Anterior cingulate cortex (tissue), 58 donors: ENCODE results near the gene AKAP13.

Source experiments
- DNase-seq, 58 donors: peaks; one replicate each; lab custom pipeline; 2025; lab: John Stamatoyannopoulos, UW

Gene AKAP13

GRCh38 chr15:85606738-85607137, 226.3 kb downstream of the AKAP13 start:
- no peak for DNase-seq

DNA sequence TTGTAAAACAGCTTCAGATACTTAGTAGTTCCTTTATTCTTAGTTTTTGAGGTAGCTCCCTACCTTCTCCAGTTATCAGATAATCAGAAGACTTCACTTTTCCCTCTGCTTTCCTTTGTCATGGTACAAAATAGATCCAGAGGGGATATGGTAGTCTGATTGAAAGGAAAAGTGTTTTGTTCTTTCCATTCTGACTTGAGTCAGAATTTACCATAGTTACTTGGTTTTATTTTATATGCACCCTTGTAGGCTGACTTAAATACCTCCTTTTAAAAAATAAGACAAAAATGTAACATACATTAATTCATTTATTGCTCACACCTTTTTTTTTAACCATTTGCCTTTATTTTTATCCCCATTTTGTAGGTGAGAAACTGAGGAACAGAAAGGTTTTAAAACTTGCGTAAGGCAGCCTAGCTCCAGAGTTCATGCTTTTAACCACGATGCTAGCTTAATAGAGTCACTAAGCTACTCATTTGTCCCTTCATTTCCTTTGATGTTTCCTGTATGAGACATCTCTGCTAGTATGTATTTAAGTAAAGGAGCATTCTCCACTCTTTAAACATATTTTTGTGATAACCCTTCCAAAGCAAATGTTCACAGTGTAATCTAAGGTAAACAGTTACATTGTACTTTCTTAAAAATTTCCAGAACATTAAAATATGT, 226.9 kb downstream of the AKAP13 start:
- DNase-seq = no peak

DNA sequence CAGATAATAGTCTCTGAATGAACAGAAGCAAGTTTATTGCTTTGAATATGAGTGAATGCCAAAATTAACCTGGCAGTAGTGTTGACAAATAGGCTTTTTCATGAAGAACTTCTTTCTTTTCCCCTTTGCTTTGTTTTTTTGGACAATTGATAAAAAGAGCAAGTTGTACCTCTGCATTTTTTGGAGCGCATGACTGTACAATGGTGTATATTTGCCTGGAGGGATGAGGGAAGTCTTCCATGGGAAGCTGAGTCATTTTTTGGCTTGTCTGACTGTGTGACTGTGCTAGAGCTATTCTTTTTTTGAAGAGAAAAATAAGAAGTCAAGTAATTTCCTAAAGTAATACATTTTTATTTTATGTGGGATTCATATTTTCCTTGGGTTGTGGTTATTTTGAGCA, 227.4 kb downstream of the AKAP13 start:
- DNase-seq = peak in 2 of 58 donors; percentile 24 to 55

DNA sequence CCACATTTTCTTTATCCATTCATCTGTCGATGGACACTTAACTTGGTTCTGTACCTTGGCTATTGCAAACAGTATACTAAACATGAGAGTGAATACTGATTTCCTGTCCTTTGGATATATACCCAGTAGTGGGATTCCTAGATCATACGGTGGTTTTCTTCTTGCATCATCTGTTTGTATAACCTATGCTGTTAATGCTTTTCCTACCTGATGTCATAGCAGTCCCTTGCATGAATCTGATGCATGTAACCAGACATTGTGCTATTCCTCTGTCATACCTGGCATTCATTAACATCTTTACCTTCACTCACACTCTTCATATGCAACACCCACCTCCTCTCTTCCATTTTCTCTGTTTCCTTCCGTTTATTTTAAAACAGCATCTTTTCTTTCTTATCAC, 229.1 kb downstream of the AKAP13 start:
- no peak for DNase-seq

- DNase-seq = peak in 1 of 58 donors; percentile 6
Measured at GRCh38 chr15:85611361-85611760, 231.0 kb downstream of the AKAP13 start.

GRCh38 chr15:85614059-85614458, 233.7 kb downstream of the AKAP13 start:
- DNase-seq = no peak

- DNase-seq = no peak
Measured at GRCh38 chr15:85615930-85616329, 235.5 kb downstream of the AKAP13 start.

DNA sequence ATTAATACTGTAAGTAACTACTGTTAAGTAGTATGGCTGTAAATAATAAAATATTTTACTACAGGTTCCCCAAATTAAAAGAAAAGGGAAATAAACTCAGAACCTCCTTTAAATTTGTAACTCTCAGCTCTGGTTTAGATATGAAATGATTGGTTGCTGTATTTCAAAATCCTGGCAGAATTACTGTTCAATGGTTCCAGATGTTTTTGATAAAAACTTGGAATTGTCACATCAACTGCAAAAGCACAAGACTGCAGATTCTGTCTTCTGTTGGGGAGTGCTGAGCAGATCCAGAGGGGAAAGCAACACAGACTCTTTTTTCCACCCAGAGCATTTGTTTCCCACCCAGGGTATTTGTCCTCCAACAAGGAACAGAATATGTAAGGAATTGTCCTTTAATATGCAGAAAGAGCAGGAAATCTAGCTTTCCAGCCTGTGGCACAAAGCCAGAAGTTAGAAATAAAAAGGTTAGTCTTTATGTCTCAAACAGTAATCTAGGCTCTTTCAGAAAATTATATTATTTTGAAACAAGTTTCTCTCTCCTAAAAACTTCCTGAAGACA, 236.2 kb downstream of the AKAP13 start:
- no peak for DNase-seq

- DNase-seq = no peak
Measured at GRCh38 chr15:85618228-85618505, 237.8 kb downstream of the AKAP13 start.

GRCh38 chr15:85618956-85619491, 238.6 kb downstream of the AKAP13 start:
- DNase-seq = peak in 42 of 58 donors; percentile 8 to 75 (median 27)

DNA sequence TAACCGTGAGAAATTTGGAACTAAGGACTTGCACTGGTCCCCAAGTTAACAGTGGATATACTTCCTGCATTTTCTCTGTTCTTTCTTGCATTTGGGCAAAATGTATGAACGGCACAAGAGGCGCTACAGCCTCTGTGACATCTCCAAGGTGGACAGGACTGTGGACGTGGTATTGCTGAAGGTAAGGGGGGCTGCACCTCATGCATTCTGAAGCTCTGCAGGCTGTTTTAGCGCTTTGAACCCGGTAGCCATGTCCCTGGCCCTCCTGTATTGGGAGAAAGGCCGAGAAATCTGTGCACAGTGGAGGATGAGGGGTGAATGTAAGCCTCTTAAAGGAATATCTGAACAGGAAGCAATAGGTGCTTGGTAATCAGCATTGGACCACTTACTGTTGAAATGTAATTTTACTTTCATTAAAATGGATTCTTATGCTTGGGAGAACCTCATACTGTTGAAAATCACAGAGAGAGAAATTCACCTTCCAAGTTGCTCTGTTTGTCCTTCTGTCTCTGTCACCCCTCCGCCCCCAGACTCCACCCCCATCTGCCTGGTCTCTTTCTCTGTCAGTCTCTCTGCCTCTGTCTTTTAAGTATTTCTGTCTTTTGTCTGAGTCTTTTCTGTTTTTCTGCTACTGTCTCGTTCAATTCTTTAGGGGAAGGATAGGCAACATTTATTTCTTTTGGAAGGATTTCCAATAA, 239.7 kb downstream of the AKAP13 start:
- DNase-seq = peak in 1 of 58 donors; percentile 6

- DNase-seq = peak in 1 of 58 donors; percentile 10
Measured at GRCh38 chr15:85620690-85621049, 240.3 kb downstream of the AKAP13 start.

GRCh38 chr15:85621094-85621493, 240.7 kb downstream of the AKAP13 start:
- no peak for DNase-seq

DNA sequence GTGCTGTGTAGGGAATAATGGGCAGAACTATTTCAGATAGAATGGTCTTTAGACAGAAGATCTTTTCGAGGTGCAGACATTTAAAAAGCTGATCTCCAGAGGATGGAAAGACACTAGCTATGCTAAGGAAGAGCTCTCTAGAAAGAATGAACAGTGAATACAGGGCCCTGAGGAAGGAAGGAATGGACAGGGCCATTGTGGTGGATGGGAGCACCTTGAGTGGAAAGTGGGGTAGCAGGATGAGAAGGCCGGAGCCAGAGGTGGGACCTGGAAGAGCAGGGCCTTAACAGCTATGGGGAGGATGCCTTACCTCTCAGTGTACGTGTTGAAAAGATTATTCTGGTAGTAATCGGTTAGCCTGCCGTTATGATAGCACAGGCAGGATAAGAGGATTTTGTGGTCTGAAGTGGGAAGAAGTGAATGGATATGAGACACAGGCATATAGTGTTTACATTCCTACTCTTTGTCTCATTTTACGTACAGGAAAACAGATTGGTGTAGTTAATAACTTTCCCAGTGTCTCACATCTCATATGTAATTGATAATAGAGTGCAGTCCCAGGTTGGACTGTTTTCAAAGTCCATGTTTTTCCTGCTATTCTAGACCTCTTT, 241.9 kb downstream of the AKAP13 start:
- DNase-seq = no peak

DNA sequence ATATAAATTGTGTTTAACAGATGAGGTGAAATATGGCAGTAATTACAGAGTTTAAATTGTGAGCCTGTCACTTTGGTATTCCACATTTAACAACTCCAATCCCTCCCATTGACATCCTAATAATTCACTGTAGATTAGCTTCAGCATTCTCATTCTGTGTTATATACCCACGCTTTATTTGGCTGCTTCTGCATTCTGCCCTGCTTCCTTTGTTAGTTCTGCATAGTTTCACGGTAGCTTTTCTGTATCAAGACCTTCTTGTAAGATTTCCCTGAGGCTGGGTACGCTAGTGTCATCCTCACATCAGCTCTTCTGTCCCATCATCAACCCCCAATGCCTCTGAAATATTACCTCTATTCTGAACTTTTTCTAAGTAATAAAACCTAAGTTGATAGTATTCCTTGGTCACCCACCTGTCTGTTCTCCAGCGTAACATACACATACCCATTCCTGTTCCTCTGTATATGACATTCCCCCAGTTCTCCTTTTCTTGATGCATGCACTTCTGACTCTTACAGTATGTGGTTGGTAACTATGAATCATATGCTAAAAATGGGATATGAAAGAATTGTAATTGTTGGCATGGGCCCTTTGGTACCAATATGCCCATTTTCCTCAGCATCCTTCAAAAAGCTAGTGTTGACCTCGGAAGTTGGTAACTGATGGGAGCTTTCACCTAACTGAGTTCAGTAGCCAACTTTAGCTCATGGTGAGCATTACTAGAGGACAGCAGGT, 243.1 kb downstream of the AKAP13 start:
- no peak for DNase-seq

GRCh38 chr15:85624291-85624801, 243.9 kb downstream of the AKAP13 start:
- peak in 1 of 58 donors; percentile 11 for DNase-seq

- no peak for DNase-seq
Measured at GRCh38 chr15:85625166-85625830, 244.9 kb downstream of the AKAP13 start.

DNA sequence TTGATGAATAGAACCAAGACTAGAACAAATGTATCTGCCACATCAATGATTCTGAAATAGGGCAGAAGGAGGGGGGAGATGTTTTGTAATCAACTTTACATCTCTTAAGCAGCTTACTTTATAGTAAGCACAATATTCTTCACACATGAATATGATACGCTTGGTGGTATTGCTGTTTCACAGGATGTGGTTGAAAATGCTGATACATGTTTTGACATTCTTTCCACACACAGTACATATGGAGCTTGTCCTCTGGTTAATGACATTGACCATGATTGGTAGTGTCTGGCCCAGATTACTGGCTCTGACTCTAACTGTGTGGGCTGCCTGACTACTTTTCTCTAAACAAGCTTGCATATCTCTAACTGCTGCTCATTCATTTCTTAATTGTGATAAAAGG, 245.5 kb downstream of the AKAP13 start:
- DNase-seq = no peak

GRCh38 chr15:85627213-85627935, 247.0 kb downstream of the AKAP13 start:
- no peak for DNase-seq
